ENCODE measurements around the gene EGFLAM.

Gene EGFLAM

GRCh38 chr5:38258319-38259061 is at the start of gene EGFLAM:
TSS of gene EGFLAM (plus strand) at chr5:38258559. CDS start at chr5:38258755, 196 bp downstream.
- DNase-seq = no peak

GRCh38 chr5:38208782-38209378 is 49.5 kb upstream of the EGFLAM start:
- no peak for DNase-seq

- DNase-seq = no peak
Measured at GRCh38 chr5:38210676-38211353, 47.5 kb upstream of the EGFLAM start.

- no peak for DNase-seq
Measured at GRCh38 chr5:38211354-38211710, 47.0 kb upstream of the EGFLAM start.

- no peak for DNase-seq
Measured at GRCh38 chr5:38212307-38212706, 46.1 kb upstream of the EGFLAM start.

GRCh38 chr5:38226091-38226490 is 32.3 kb upstream of the EGFLAM start:
- no peak for DNase-seq

GRCh38 chr5:38228914-38229313 is 29.4 kb upstream of the EGFLAM start:
- DNase-seq = no peak

- DNase-seq = no peak
Measured at GRCh38 chr5:38234737-38235136, 23.6 kb upstream of the EGFLAM start.

- no peak for DNase-seq
Measured at GRCh38 chr5:38237681-38238080, 20.7 kb upstream of the EGFLAM start.

- no peak for DNase-seq
Measured at GRCh38 chr5:38240212-38240611, 18.1 kb upstream of the EGFLAM start.

- DNase-seq = no peak
Measured at GRCh38 chr5:38241655-38242054, 16.7 kb upstream of the EGFLAM start.

GRCh38 chr5:38245307-38245706 is 13.1 kb upstream of the EGFLAM start:
- no peak for DNase-seq

GRCh38 chr5:38249301-38249700 is 9.1 kb upstream of the EGFLAM start:
- DNase-seq = no peak

- no peak for DNase-seq
Measured at GRCh38 chr5:38249812-38250211, 8.5 kb upstream of the EGFLAM start.

- DNase-seq = no peak
Measured at GRCh38 chr5:38250763-38251448, 7.5 kb upstream of the EGFLAM start.

- no peak for DNase-seq
Measured at GRCh38 chr5:38253759-38254158, 4.6 kb upstream of the EGFLAM start.

- DNase-seq = no peak
Measured at GRCh38 chr5:38257308-38258041, 884 bp upstream of the EGFLAM start.

GRCh38 chr5:38258042-38258318 is 379 bp upstream of the EGFLAM start:
- DNase-seq = no peak

GRCh38 chr5:38259062-38259808 is 876 bp downstream of the EGFLAM start:
- no peak for DNase-seq

GRCh38 chr5:38259809-38260160 is 1.4 kb downstream of the EGFLAM start:
- DNase-seq = no peak

- no peak for DNase-seq
Measured at GRCh38 chr5:38263983-38264382, 5.6 kb downstream of the EGFLAM start.

- peak in 5 of 6 experiments; percentile 1 to 68 (median 11) for DNase-seq
Measured at GRCh38 chr5:38265546-38266179, 7.3 kb downstream of the EGFLAM start.
